HG03108 (cell line): ENCODE results near the gene DARS2.
"Not testable (repeated sequence)": the region's sequence is repeated elsewhere in the genome, so short reads cannot be mapped to it uniquely, and the experiment has no call there.

ENCODE experiments used
- ATAC-seq: cut with Tn5 transposase; IDR thresholded peaks from one replicate; pipeline ENCODE4 v1.9.1; 2021; ENCODE audit warnings: moderate library complexity; ENCODE audit not compliant: unreplicated experiment

DARS2 gene, protein sequence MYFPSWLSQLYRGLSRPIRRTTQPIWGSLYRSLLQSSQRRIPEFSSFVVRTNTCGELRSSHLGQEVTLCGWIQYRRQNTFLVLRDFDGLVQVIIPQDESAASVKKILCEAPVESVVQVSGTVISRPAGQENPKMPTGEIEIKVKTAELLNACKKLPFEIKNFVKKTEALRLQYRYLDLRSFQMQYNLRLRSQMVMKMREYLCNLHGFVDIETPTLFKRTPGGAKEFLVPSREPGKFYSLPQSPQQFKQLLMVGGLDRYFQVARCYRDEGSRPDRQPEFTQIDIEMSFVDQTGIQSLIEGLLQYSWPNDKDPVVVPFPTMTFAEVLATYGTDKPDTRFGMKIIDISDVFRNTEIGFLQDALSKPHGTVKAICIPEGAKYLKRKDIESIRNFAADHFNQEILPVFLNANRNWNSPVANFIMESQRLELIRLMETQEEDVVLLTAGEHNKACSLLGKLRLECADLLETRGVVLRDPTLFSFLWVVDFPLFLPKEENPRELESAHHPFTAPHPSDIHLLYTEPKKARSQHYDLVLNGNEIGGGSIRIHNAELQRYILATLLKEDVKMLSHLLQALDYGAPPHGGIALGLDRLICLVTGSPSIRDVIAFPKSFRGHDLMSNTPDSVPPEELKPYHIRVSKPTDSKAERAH

GRCh38 chr1:173824315-173825081 lies at the start of gene DARS2, which contains the start of gene CENPL:
DARS2 (plus strand) TSS chr1:173824673; CDS start chr1:173825230, 557 bp downstream.
CENPL (minus strand) TSS chr1:173824883; CDS start chr1:173811299, 13,584 bp downstream.
- ATAC-seq = peak; percentile 79

GRCh38 chr1:173775578-173776226 lies 48.8 kb upstream of the DARS2 start:
- ATAC-seq = no peak

- ATAC-seq = no peak
Observed at GRCh38 chr1:173779936-173780335, 44.5 kb upstream of the DARS2 start.

DNA sequence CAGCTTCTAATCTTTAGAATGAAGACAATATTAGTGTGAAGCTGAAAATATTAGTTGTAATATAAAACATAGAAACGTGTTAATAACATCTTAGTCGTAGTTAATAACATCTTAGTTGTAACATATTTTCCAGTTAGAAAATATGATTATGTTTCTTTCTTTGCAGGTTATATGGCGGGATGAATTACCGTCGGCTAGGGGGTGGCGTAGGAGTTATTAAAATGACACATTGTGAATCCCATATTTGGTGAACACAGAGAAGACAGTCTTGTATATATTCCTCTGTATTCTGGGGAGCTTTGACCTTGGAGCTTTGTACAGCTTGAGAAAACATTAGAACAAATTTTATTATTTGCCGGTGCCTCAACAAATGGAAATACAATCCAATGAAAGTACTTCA lies 39.5 kb upstream of the DARS2 start:
- no peak for ATAC-seq

DNA sequence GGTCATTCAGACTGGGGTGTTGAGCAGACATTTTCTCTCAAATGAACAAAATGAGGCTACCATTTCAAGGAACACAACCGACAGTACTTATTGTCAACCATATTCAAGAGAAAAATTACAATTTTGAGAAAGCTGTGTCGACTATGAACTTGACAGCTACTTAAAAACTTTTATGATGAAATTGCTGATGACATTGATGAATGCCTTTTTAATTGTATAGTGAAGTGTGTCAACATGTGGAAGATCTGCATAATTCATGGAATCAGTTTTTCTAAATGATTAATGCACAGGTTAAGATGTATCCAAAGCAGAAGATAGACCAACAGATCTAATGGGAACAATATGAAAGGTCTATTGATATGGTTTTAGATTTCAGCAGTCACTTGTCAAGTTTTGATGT lies 34.6 kb upstream of the DARS2 start:
- ATAC-seq = no peak

- no peak for ATAC-seq
Observed at GRCh38 chr1:173798078-173798477, 26.4 kb upstream of the DARS2 start.

- ATAC-seq = not testable (repeated sequence)
Observed at GRCh38 chr1:173799995-173800394, 24.5 kb upstream of the DARS2 start.

GRCh38 chr1:173802961-173803360 lies 21.5 kb upstream of the DARS2 start:
- no peak for ATAC-seq

DNA sequence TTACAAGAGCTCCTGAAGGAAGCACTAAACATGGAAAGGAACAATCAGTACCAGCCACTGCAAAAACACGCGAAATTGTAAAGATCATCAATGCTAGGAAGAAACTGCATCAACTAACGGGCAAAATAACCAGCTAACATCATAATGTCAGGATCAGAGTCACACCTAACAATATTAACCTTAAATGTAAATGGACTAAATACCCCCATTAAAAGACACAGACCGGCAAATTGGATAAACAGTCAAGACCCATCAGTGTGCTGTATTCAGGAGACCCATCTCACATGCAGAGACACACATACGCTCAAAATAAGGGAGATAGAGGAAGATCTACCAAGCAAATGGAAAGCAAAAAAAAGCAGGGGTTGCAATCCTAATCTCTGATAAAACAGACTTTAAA lies 10.8 kb upstream of the DARS2 start:
- ATAC-seq = not testable (repeated sequence)

DNA sequence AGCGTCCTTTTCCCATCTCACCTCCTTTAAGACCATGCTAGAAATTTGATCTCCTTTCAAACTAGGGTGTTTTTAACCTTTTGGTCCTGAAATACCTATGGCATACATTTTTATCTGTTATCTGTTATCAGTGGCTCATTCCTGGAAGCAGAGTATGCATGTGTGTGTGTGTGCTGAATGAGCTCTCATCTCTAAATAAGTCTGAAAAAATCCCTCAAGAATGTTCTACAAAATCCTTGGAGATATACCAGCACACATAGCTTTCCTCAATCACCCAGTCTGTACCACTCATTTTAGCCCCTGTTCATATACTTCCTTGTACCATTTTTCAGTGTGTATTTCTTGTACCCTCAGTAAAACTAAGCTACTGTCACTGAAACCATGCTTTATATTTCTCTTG lies 6.0 kb upstream of the DARS2 start:
- no peak for ATAC-seq

DNA sequence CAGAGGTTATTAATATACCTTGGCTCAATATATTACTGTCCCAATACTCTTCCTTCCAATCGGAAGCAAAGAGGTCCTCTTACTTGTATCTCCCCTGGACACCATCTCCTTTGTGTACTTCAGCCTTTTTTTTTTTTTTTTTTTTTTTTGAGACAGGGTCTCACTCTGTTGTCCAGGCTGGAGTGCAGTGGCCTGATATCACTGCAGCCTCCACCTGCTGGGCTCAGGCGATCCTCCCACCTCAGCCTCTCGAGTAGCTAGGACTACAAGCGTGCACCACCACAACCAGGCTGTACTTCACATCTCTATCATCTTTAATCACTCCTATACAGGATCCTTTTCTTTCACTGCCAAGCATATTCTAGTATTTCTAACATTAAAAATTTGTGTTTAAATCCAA lies 2.8 kb upstream of the DARS2 start:
- no peak for ATAC-seq

- ATAC-seq = peak; percentile 25
Observed at GRCh38 chr1:173823781-173824314, 625 bp upstream of the DARS2 start.

GRCh38 chr1:173827611-173828010 lies 3.1 kb downstream of the DARS2 start:
- ATAC-seq = no peak

- no peak for ATAC-seq
Observed at GRCh38 chr1:173832748-173833147, 8.3 kb downstream of the DARS2 start.

DNA sequence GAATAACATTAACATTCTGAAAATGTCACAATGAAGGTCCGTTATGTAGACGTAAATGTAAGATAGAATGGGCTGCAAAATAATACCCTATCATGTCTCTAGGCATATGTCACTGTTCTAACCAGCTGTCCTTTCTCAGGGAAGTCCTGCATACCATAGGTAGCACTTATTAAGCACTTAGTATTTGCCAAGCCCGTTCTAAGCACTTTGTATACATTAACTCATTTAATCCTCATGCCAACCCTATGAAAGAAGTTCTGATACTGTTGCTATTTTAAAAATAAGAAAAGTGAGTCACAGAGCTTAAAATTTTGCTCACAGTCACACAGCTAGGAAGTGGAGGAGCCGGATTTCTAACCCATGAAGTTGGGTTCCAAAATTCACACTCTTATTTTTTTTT lies 27.6 kb downstream of the DARS2 start:
- ATAC-seq = no peak

DNA sequence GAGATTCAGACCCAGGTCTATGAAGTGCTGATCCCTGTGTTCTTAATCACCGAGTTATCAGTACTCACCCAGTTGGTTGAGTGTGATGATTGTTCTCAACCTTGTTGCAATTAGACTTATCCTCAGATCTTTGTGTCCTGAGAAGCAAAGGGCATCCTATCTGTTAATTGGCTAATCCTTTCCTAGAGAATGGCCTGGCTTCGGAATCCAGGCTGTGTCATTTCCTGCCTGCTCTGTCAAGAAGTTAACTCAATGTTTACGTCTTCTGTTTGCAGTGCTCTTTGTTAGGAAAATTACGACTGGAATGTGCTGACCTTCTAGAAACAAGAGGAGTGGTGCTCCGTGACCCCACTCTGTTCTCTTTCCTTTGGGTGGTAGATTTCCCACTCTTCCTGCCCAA lies 28.6 kb downstream of the DARS2 start:
- no peak for ATAC-seq

- ATAC-seq = no peak
Observed at GRCh38 chr1:173856014-173856413, 31.5 kb downstream of the DARS2 start.

DNA sequence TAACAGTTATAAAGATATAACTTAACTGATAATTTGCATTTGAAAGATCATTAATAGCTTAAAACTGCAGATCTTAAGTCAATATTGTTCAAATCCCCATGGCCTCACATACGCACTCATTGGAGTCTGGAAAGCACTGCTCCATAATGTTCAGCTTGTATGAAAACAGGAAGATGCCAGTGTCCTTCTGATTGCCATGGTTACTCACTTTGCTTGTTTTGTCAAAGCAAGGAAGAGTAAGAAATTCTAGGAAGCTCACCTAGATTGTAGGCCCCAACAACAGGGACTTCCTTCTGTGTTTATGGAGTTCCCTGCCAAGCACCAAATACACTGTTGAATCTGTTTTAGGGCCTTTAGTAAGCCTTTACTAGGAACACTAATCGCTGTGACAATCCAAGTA lies 32.4 kb downstream of the DARS2 start:
- ATAC-seq = no peak

- no peak for ATAC-seq
Observed at GRCh38 chr1:173857363-173857917, 33.0 kb downstream of the DARS2 start.

DNA sequence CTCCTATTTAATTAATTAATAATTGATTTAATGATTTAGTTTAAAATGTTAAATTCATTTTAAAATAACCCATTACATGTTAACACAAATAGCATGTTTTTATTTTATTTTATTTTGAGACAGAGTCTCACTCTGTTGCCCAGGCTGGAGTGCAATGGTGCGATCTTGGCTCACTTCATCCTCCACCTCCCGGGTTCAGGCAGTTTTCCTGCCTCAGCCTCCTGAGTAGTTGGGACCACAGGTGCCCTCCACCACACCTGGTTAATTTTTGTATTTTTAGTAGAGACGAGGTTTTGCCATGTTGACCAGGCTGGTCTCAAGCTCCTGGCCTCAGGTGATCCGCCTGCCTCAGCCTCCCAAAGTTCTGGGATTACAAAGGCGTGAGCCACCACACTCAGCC lies 35.1 kb downstream of the DARS2 start:
- not testable (repeated sequence) for ATAC-seq
